AG04450 (cell line): ENCODE measurements around the gene HSD3B7. TPM values are rescaled to one million over a fixed set of nuclear protein-coding genes. Genes with fewer than 3 reads are reported as not detected.

Experiments used
- CTCF ChIA-PET: fragments of 300-600, 350-600 bp; formaldehyde crosslinking; extraction: SDS; loops from one replicate; lab custom pipeline; 2022; ENCODE audit warnings: antibody characterized with exemption, inconsistent platforms; lab: Charles Lee
- POLR2A ChIA-PET: fragments of 350-600 bp; formaldehyde crosslinking; extraction: SDS; loops from one replicate; lab custom pipeline; 2021; ENCODE audit warnings: antibody characterized with exemption, inconsistent platforms; lab: Yijun Ruan, JAX
- DNase-seq: peaks from one replicate; pipeline ENCODE4 v3.0.0-alpha.2; 2011; ENCODE audit warnings: low read depth, low spot score
- H3K27ac ChIP-seq: one replicate; pipeline ENCODE4 v1.5.1; 2012; ENCODE audit warnings: low read depth, low read length, control low read depth
- H3K27me3 ChIP-seq: one replicate; pipeline ENCODE4 v1.6.0; 2012; ENCODE audit warnings: low read length; ENCODE audit not compliant: control insufficient read depth, insufficient read depth
- H3K4me3 ChIP-seq: 2 replicates; pipeline ENCODE4 v1.5.1; 2011; ENCODE audit warnings: mild to moderate bottlenecking, low read depth, low read length, control low read depth
- H3K9me3 ChIP-seq: 2 replicates; pipeline ENCODE4 v1.5.1; 2012; ENCODE audit warnings: low read length; ENCODE audit not compliant: control insufficient read depth, insufficient read depth
- CTCF ChIP-seq: IDR thresholded peaks from 2 replicates; pipeline ENCODE4 v1.5.1; 2011; ENCODE audit warnings: low read depth, low read length, control low read depth, inconsistent platforms
- polyA plus RNA-seq: library from polyadenylated mRNA; depleted of rRNA; stranded (reverse); fragments of >200 nt; gene quantifications from 2 replicates; pipeline ENCODE4 v1.2.3, GENCODE V29; 2011

Gene HSD3B7
- polyA plus RNA-seq, 1 experiment, result 6.1 TPM

GRCh38 chr16:30986129-30986991 is 1.4 kb downstream of the HSD3B7 start:
- DNase-seq, result no peak
- Histone ChIP-seq H3K27me3 (no peaks in the 10 kb centered on the region), H3K9me3 (no peaks in the 10 kb centered on the region; the same call in 1 of the 2 replicates), H3K27ac (no peak overlapping the region), H3K4me3 (no peak overlapping the region)
- ChIA-PET POLR2A (interaction anchor here (0.6 to 2.0 kb wide), 5 partner anchors 88 to 459 kb away, joined by 4 to 11 read pairs (median 6); partner anchors contain the start of genes FUS, KAT8, ZNF646 and ZNF668), CTCF (interaction anchor here (0.5 to 3.4 kb wide), 6 partner anchors 7 to 886 kb away, joined by 4 to 32 read pairs (median 8); no protein-coding TSS in a partner anchor)
- no peak for TF ChIP-seq CTCF

- ChIA-PET CTCF (no interaction called here), POLR2A (no interaction called here)
- TF ChIP-seq CTCF, result no peak
- Histone ChIP-seq H3K9me3 (no peaks in the 10 kb centered on the region; the same call in 1 of the 2 replicates), H3K27me3 (no peaks in the 10 kb centered on the region), H3K4me3 (no peak overlapping the region), H3K27ac (no peak overlapping the region)
- DNase-seq, result no peak
These were observed 2.7 kb downstream of the HSD3B7 start for GRCh38 chr16:30987581-30988190.

GRCh38 chr16:30989469-30990047 is 4.6 kb downstream of the HSD3B7 start:
- TF ChIP-seq CTCF, result no peak
- Histone ChIP-seq H3K27ac (no peak overlapping the region), H3K27me3 (no peaks in the 10 kb centered on the region), H3K4me3 (no peak overlapping the region), H3K9me3 (no peaks in the 10 kb centered on the region; the same call in 1 of the 2 replicates)
- ChIA-PET POLR2A (no interaction called here), CTCF (no interaction called here)
- DNase-seq, result no peak

GRCh38 chr16:30990105-30990504 is 5.1 kb downstream of the HSD3B7 start:
- ChIA-PET POLR2A (no interaction called here), CTCF (no interaction called here)
- TF ChIP-seq CTCF, result no peak

GRCh38 chr16:30991052-30991451 is 6.0 kb downstream of the HSD3B7 start:
- Histone ChIP-seq H3K27ac (no peak overlapping the region), H3K9me3 (no peaks in the 10 kb centered on the region; the same call in 1 of the 2 replicates), H3K27me3 (no peaks in the 10 kb centered on the region), H3K4me3 (no peak overlapping the region)
- no peak for TF ChIP-seq CTCF
- CTCF ChIA-PET, result no interaction called here
- POLR2A ChIA-PET, result no interaction called here
- DNase-seq, result no peak

More at GRCh38 chr16:30990105-30990504, 5.1 kb downstream of the HSD3B7 start:
- Histone ChIP-seq H3K9me3 (no peaks in the 10 kb centered on the region; the same call in 1 of the 2 replicates), H3K27ac (no peak overlapping the region), H3K27me3 (no peaks in the 10 kb centered on the region), H3K4me3 (no peak overlapping the region)
- no peak for DNase-seq
